ENCODE results near the gene PTS.

- TF ChIP-seq CTCF (IDR thresholded peaks at IDR 0.05): no peak
- no peak for TF ChIP-seq POLR2A (IDR thresholded peaks at IDR 0.05)
- no peak for TF ChIP-seq POLR2AphosphoS5 (IDR thresholded peaks at IDR 0.05)
- no peak for TF ChIP-seq EP300 (IDR thresholded peaks at IDR 0.05)
Measured at GRCh38 chr11:112260490-112260889, 34.3 kb downstream of the PTS start, which contains the start of gene PLET1.

Measured in upper lobe of left lung (tissue), 4 donors.